Lower leg skin (tissue), 3 donors: ENCODE results near the gene USP3.

Experiments
- POLR2A ChIP-seq, 2 donors: fragments of 450-650 bp; IDR thresholded peaks; one replicate each; pipeline ENCODE4 v1.6.1; 2016 to 2017; ENCODE audit warnings: antibody characterized with exemption in 2 of 2, mild to moderate bottlenecking in 1 of 2, moderate library complexity in 1 of 2
- TF ChIP-seq, protein P1 (sequence below), 3 donors: fragments of 450-650 bp; IDR thresholded peaks; one replicate each; pipeline ENCODE4 v1.5.1; 2016; ENCODE audit warnings: antibody characterized with exemption in 3 of 3, mild to moderate bottlenecking in 3 of 3, moderate library complexity in 2 of 3

GRCh38 chr15:63495343-63495742 is 9.1 kb upstream of the USP3 start:
- TF ChIP-seq, protein P1, sequence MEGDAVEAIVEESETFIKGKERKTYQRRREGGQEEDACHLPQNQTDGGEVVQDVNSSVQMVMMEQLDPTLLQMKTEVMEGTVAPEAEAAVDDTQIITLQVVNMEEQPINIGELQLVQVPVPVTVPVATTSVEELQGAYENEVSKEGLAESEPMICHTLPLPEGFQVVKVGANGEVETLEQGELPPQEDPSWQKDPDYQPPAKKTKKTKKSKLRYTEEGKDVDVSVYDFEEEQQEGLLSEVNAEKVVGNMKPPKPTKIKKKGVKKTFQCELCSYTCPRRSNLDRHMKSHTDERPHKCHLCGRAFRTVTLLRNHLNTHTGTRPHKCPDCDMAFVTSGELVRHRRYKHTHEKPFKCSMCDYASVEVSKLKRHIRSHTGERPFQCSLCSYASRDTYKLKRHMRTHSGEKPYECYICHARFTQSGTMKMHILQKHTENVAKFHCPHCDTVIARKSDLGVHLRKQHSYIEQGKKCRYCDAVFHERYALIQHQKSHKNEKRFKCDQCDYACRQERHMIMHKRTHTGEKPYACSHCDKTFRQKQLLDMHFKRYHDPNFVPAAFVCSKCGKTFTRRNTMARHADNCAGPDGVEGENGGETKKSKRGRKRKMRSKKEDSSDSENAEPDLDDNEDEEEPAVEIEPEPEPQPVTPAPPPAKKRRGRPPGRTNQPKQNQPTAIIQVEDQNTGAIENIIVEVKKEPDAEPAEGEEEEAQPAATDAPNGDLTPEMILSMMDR (IDR thresholded peaks at IDR 0.05): no peak
- no peak for TF ChIP-seq POLR2A (IDR thresholded peaks at IDR 0.05)
